ENCODE measurements around the gene RASGEF1B. TPM values are rescaled to one million over a fixed set of nuclear protein-coding genes. Genes with fewer than 3 reads are reported as not detected.

Gene RASGEF1B
- total RNA-seq, 1 donor from 2014 or later, result 1.0 TPM

DNA sequence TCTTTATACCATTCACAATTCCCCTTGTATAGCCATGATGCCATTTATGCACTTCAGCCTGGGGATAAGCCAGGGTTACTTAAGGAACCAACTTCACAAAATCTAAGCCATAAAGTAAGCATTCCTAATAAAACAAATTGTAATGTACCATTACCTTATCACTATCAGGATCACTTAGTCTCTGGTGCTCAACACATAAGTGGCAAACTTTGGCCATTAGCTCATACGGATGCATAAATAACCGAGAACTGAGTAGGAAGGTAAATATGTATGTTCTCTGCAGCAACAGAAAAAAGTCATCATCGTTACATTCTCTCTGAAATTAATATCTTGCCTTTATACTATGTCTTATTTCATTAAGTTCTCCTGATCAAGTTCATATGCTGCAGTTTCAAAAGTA, 14.4 kb downstream of the RASGEF1B start:
- no peak for DNase-seq (ENCODE audit: low read depth)
- TF ChIP-seq, protein P1, sequence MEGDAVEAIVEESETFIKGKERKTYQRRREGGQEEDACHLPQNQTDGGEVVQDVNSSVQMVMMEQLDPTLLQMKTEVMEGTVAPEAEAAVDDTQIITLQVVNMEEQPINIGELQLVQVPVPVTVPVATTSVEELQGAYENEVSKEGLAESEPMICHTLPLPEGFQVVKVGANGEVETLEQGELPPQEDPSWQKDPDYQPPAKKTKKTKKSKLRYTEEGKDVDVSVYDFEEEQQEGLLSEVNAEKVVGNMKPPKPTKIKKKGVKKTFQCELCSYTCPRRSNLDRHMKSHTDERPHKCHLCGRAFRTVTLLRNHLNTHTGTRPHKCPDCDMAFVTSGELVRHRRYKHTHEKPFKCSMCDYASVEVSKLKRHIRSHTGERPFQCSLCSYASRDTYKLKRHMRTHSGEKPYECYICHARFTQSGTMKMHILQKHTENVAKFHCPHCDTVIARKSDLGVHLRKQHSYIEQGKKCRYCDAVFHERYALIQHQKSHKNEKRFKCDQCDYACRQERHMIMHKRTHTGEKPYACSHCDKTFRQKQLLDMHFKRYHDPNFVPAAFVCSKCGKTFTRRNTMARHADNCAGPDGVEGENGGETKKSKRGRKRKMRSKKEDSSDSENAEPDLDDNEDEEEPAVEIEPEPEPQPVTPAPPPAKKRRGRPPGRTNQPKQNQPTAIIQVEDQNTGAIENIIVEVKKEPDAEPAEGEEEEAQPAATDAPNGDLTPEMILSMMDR (conservative IDR thresholded peaks at IDR 0.05; ENCODE audit: low read depth, low read length), result no peak
- H3K4me3 ChIP-seq (ENCODE audit: low read depth, low read length), result no peak overlapping the region

DNA sequence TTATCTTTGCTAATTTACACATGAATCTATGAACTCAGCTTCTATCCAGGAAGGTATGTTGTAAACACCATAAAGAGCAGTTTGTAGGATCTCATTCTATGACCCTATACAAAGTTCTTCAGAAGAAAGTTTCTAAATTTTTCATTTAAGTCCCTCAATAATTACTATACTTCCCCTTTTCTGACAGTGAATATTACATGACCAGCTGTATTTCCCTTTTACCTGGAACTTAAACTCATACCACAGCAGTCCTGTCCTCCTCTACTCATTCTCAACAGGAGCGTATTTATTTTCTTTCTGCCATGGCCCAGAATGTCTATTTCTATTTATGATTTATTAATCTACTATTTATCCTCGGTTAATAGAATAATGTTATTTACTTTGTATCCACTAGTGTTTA, 15.8 kb downstream of the RASGEF1B start:
- TF ChIP-seq, protein P1 (conservative IDR thresholded peaks at IDR 0.05; ENCODE audit: low read depth, low read length), result no peak
- no peak overlapping the region for H3K4me3 ChIP-seq (ENCODE audit: low read depth, low read length)
- DNase-seq (ENCODE audit: low read depth), result no peak

DNA sequence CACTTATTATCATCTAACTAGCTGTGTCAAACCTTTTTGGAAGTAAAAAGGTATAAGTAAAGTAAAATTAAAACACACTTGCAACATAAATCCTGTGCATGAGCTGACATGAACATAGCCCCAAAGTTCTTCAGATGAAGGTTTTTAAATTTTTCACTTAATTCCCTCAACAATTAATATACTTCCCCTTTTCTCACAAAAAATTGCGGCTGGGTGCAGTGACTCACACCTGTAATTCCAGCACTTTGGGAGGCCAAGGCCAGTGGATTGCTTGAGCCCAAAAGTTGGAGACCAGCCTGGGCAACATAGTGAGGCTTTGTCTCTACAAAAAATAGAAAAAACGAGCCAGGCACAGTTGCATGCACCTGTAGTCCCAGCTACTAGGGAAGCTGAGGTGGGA, 16.8 kb downstream of the RASGEF1B start:
- no peak overlapping the region for H3K4me3 ChIP-seq (ENCODE audit: low read depth, low read length)
- no peak for DNase-seq (ENCODE audit: low read depth)
- TF ChIP-seq, protein P1 (conservative IDR thresholded peaks at IDR 0.05; ENCODE audit: low read depth, low read length), result no peak

DNA sequence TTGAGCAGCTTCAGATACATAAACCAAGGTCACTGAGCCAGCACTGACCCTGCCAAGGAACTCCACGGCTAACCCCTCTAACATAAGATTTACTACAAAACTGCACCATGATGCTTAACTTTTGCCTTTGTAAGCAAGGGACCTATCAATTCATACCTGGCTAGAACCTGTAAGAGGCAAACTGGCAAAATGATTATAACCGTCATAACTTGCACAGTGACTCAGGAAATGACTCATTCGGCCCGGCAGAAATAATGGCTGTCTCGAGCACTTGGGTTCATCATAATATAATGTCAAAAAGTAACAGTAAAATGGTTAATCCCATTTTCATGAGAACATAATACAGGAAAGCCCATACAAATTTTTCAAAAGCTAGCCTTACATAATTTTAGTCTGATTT, 17.2 kb downstream of the RASGEF1B start:
- no peak overlapping the region for H3K4me3 ChIP-seq (ENCODE audit: low read depth, low read length)
- DNase-seq (ENCODE audit: low read depth), result no peak
- TF ChIP-seq, protein P1 (conservative IDR thresholded peaks at IDR 0.05; ENCODE audit: low read depth, low read length), result no peak

DNA sequence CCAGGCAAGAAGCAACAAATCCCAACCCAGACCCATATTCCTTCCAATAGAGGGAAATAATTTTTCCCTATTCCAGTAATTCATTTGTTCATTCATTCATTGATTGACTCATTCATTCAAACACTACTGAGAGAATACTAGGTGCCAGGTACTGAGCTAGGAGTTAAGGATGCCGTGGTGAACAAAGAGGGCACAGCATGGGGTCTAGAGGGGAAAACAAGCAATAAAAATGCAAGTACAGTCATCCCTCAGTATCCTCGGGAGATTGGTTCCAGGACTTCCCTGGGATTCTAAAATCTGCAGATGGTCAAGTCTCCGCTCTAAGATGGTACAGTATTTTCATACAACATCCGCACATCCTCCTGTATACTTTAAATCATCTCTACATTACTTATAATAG, 18.7 kb downstream of the RASGEF1B start:
- TF ChIP-seq, protein P1 (conservative IDR thresholded peaks at IDR 0.05; ENCODE audit: low read depth, low read length), result no peak
- no peak overlapping the region for H3K4me3 ChIP-seq (ENCODE audit: low read depth, low read length)
- no peak for DNase-seq (ENCODE audit: low read depth)

DNA sequence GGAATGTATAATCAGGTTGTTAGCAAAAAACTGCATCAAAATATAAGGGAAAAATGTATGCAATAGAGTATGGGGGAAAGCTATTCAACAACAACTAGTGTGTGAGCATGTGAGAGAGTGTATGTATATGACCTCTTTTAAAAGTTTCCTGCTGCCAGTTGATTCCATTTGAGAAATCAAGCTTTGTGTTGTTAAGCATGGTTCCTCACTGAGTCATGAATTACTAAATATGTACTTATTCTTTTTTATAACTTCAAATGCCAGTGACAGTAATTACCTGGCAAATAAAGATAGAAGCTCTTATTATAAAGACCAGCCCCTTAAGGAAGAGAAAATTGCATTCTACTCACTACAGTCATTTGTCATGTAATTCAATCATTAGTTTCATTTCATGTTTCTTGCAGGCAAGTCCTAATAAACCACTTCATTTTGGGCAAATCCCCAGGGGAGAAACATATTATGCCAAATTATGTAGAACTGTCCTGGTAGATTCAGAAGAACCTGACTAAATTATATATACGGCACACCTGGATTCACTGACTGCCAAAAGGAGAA, 19.2 kb downstream of the RASGEF1B start:
- no peak overlapping the region for H3K4me3 ChIP-seq (ENCODE audit: low read depth, low read length)
- TF ChIP-seq, protein P1 (conservative IDR thresholded peaks at IDR 0.05; ENCODE audit: low read depth, low read length), result no peak
- no peak for DNase-seq (ENCODE audit: low read depth)

DNA sequence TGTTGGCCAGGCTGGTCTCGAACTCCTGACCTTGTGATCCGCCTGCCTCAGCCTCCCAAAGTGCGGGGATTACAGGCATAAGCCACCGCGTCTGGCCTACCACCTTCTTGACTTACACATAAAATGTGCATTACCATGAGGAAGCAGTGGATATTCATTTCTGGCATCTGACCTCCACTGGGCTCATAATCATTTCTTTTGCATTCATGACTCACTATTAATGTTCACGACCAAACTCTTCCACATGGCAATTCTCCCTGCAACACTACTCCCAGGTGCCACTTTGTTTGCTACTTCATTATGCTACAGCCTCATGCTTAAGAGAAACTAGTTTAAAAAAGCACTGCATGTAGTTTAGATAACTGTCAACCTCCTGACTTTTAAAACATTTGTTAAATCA, 22.7 kb downstream of the RASGEF1B start:
- TF ChIP-seq, protein P1 (conservative IDR thresholded peaks at IDR 0.05; ENCODE audit: low read depth, low read length), result no peak
- no peak overlapping the region for H3K4me3 ChIP-seq (ENCODE audit: low read depth, low read length)
- no peak for DNase-seq (ENCODE audit: low read depth)

Measured in epithelial cell of proximal tubule (primary cell).